Mesenchymal stem cell (in vitro differentiated cells and primary cell): ENCODE results near the gene TTC8.
A peak's percentile ranks its signal among the peaks of the same experiment; 100 is the strongest.

Experiments
- DNase-seq: peaks from one replicate; pipeline ENCODE4 v3.0.0-alpha.2; 2013
- H2AFZ ChIP-seq: one replicate; pipeline ENCODE4 v1.6.1; 2013; ENCODE audit warnings: low read depth, mild to moderate bottlenecking, control low read depth, inconsistent platforms, low read length, moderate library complexity
- H2AK5ac ChIP-seq: 2 replicates; pipeline ENCODE4 v1.6.1; 2013; ENCODE audit warnings: low read length, moderate library complexity, mild to moderate bottlenecking, inconsistent platforms; ENCODE audit not compliant: severe bottlenecking
- H2BK120ac ChIP-seq: one replicate; pipeline ENCODE4 v1.6.1; 2013; ENCODE audit warnings: low read depth, mild to moderate bottlenecking, inconsistent platforms, low read length, moderate library complexity
- H2BK12ac ChIP-seq, 2 experiments: one replicate each; pipeline ENCODE4 v1.6.1; 2013; ENCODE audit warnings: inconsistent platforms in 2 of 2, low read length in 2 of 2, mild to moderate bottlenecking in 2 of 2, moderate library complexity in 2 of 2, control low read depth in 1 of 2
- H2BK15ac ChIP-seq: one replicate; pipeline ENCODE4 v1.6.1; 2013; ENCODE audit warnings: mild to moderate bottlenecking, low read depth, inconsistent platforms; ENCODE audit not compliant: poor library complexity, severe bottlenecking
- H2BK5ac ChIP-seq: 2 replicates; pipeline ENCODE4 v1.6.1; 2013; ENCODE audit warnings: low read depth, mild to moderate bottlenecking, low read length, control low read depth, inconsistent platforms; ENCODE audit not compliant: poor library complexity, severe bottlenecking
- H3K14ac ChIP-seq, 2 experiments: one replicate each; pipeline ENCODE4 v1.6.1; 2013; ENCODE audit warnings: inconsistent platforms in 2 of 2, low read length in 2 of 2, control low read depth in 1 of 2, mild to moderate bottlenecking in 1 of 2, moderate library complexity in 1 of 2
- H3K18ac ChIP-seq, 2 experiments: one replicate each; pipeline ENCODE4 v1.6.1; 2013; ENCODE audit warnings: inconsistent platforms in 2 of 2, low read length in 2 of 2, control low read depth in 1 of 2, low read depth in 1 of 2, mild to moderate bottlenecking in 1 of 2
- H3K23ac ChIP-seq, 2 experiments: one replicate each; pipeline ENCODE4 v1.6.1; 2013; ENCODE audit warnings: inconsistent platforms in 2 of 2, low read length in 2 of 2, mild to moderate bottlenecking in 2 of 2, moderate library complexity in 2 of 2, control low read depth in 1 of 2
- H3K27ac ChIP-seq: 2 replicates; pipeline ENCODE4 v1.5.1; 2013; ENCODE audit warnings: mild to moderate bottlenecking, moderate library complexity, low read length, control low read depth, inconsistent platforms; ENCODE audit not compliant: poor library complexity, severe bottlenecking
- H3K27me3 ChIP-seq, 2 experiments: 2 replicates each; pipeline versions ENCODE4 v1.6.1 to v1.7.0; 2013; ENCODE audit warnings: low read length in 2 of 2, mild to moderate bottlenecking in 2 of 2, moderate library complexity in 2 of 2, control low read depth in 1 of 2, inconsistent platforms in 1 of 2; ENCODE audit not compliant: control insufficient read depth in 1 of 2, insufficient read depth in 1 of 2
- H3K36me3 ChIP-seq, 2 experiments: 2 replicates each; pipeline versions ENCODE4 v1.6.1 to v1.7.0; 2013; ENCODE audit warnings: low read length in 2 of 2, control low read depth in 1 of 2, inconsistent platforms in 1 of 2, low read depth in 1 of 2, mild to moderate bottlenecking in 1 of 2; ENCODE audit not compliant: insufficient read depth in 2 of 2, control insufficient read depth in 1 of 2
- H3K4ac ChIP-seq, 2 experiments: one replicate each; pipeline ENCODE4 v1.6.1; 2013; ENCODE audit warnings: inconsistent platforms in 2 of 2, low read length in 2 of 2, mild to moderate bottlenecking in 2 of 2, moderate library complexity in 2 of 2, control low read depth in 1 of 2, low read depth in 1 of 2
- H3K4me1 ChIP-seq: 2 replicates; pipeline ENCODE4 v1.6.1; 2013; ENCODE audit warnings: low read depth, low read length, control low read depth; ENCODE audit not compliant: control insufficient read depth, insufficient read depth
- H3K4me2 ChIP-seq: 2 replicates; pipeline ENCODE4 v1.6.1; 2013; ENCODE audit warnings: low read length, mild to moderate bottlenecking, inconsistent platforms; ENCODE audit not compliant: poor library complexity, severe bottlenecking
- H3K4me3 ChIP-seq, 2 experiments: 2 replicates each; pipeline versions ENCODE4 v1.5.1 to v1.7.0; 2013; ENCODE audit warnings: low read length in 2 of 2, mild to moderate bottlenecking in 2 of 2, control low read depth in 1 of 2, low read depth in 1 of 2; ENCODE audit not compliant: insufficient read depth in 1 of 2
- H3K79me1 ChIP-seq: replicated peaks from 2 replicates; pipeline ENCODE4 v1.6.1; 2013; ENCODE audit warnings: mild to moderate bottlenecking, control low read depth, low read length, inconsistent platforms; ENCODE audit not compliant: poor library complexity, severe bottlenecking
- H3K9ac ChIP-seq: 2 replicates; pipeline ENCODE4 v1.7.0; 2013; ENCODE audit warnings: mild to moderate bottlenecking, low read length, moderate library complexity
- H3K9me3 ChIP-seq: 2 replicates; pipeline ENCODE4 v1.7.0; 2013; ENCODE audit warnings: mild to moderate bottlenecking, low read length; ENCODE audit not compliant: control insufficient read depth
- H4K8ac ChIP-seq: one replicate; pipeline ENCODE4 v1.6.1; 2013; ENCODE audit warnings: inconsistent platforms, mild to moderate bottlenecking, low read length, moderate library complexity
- H4K91ac ChIP-seq: one replicate; pipeline ENCODE4 v1.6.1; 2013; ENCODE audit warnings: mild to moderate bottlenecking, low read length, inconsistent platforms
- WGBS: methylation state at CpG from one replicate; pipeline ENCODE4 v1.1.7; 2013; ENCODE audit warnings: mixed read lengths; 5-methylcytosine and 5-hydroxymethylcytosine counted together

The TTC8 gene

GRCh38 chr14:88792473-88793258 is 31.8 kb upstream of the TTC8 start, which contains the start of gene EML5:
Gene EML5 (minus strand): TSS chr14:88792953. CDS start chr14:88792503, 450 bp downstream.
- Histone ChIP-seq H2AFZ (peak within 1 kb of the TSS; percentile 84), H3K9me3 (no peaks in the 10 kb centered on the region), H2BK15ac (no peak within 1 kb of the TSS), H3K27me3 (peaks cover 15 to 41% of the 10 kb centered on the region in 2 experiments), H3K18ac (peak within 1 kb of the TSS in 1 of 2 experiments; percentile 42), H3K79me1 (no peaks in the 10 kb centered on the region), H3K4ac (no peak within 1 kb of the TSS), H3K14ac (no peak within 1 kb of the TSS), H2BK5ac (no peak within 1 kb of the TSS), H4K8ac (no peak within 1 kb of the TSS), H3K23ac (peak within 1 kb of the TSS in 1 of 2 experiments; percentile 41), H3K4me1 (peaks cover 9% of the 10 kb centered on the region), H3K4me2 (peak within 1 kb of the TSS; percentile 89), H2AK5ac (no peak within 1 kb of the TSS), H3K36me3 (no peaks in the 10 kb centered on the region), H3K27ac (no peak within 1 kb of the TSS), H3K9ac (peak within 1 kb of the TSS; percentile 67), H4K91ac (no peak within 1 kb of the TSS), H2BK120ac (no peak within 1 kb of the TSS), H3K4me3 (peak within 1 kb of the TSS; percentile 56 to 81), H2BK12ac (no peak within 1 kb of the TSS)
- under 1% methylated on average over 74 of the region's 111 CpGs for WGBS
- DNase-seq, result peak; percentile 54

GRCh38 chr14:88793259-88793625 is 31.2 kb upstream of the TTC8 start:
- 74% methylated on average over 13 of the region's 13 CpGs for WGBS
- no peak overlapping the region for H2BK120ac ChIP-seq
- H3K36me3 ChIP-seq, result no peaks in the 10 kb centered on the region

GRCh38 chr14:88798156-88798555 is 26.3 kb upstream of the TTC8 start:
- no peak overlapping the region for H2BK5ac ChIP-seq
- peaks cover 2 to 8% of the 10 kb centered on the region in 2 experiments for H3K27me3 ChIP-seq
- no peak overlapping the region for H2AK5ac ChIP-seq
- no peak overlapping the region for H3K27ac ChIP-seq
- H4K91ac ChIP-seq, result no peak overlapping the region
- DNase-seq, result no peak
- H3K79me1 ChIP-seq, result no peaks in the 10 kb centered on the region
- H2BK15ac ChIP-seq, result no peak overlapping the region
- no peaks in the 10 kb centered on the region for H3K36me3 ChIP-seq
- H3K23ac ChIP-seq, result no peak overlapping the region
- no peak overlapping the region for H3K4me3 ChIP-seq
- no peak overlapping the region for H4K8ac ChIP-seq
- H3K9ac ChIP-seq, result no peak overlapping the region
- no peak overlapping the region for H2BK12ac ChIP-seq
- H3K4me2 ChIP-seq, result no peak overlapping the region
- no peak overlapping the region for H3K4ac ChIP-seq
- peaks cover 2% of the 10 kb centered on the region for H3K4me1 ChIP-seq
- no peaks in the 10 kb centered on the region for H3K9me3 ChIP-seq
- no peak overlapping the region for H3K14ac ChIP-seq
- 69% methylated on average over 4 of the region's 4 CpGs for WGBS
- H3K18ac ChIP-seq, result no peak overlapping the region
- no peak overlapping the region for H2AFZ ChIP-seq
- no peak overlapping the region for H2BK120ac ChIP-seq

More at GRCh38 chr14:88793259-88793625, 31.2 kb upstream of the TTC8 start:
- Histone ChIP-seq H3K4ac (no peak overlapping the region), H3K9ac (peak overlapping the region; percentile 67), H4K91ac (no peak overlapping the region), H3K23ac (no peak overlapping the region), H3K79me1 (no peaks in the 10 kb centered on the region), H2BK15ac (no peak overlapping the region), H3K4me1 (peaks cover 9% of the 10 kb centered on the region), H3K4me2 (peak overlapping the region; percentile 89), H2BK12ac (no peak overlapping the region), H2BK5ac (no peak overlapping the region), H3K9me3 (no peaks in the 10 kb centered on the region), H3K27ac (no peak overlapping the region), H3K18ac (no peak overlapping the region), H3K14ac (no peak overlapping the region), H3K4me3 (peak overlapping the region; percentile 56 to 81), H3K27me3 (peaks cover 15 to 35% of the 10 kb centered on the region in 2 experiments), H2AK5ac (no peak overlapping the region), H4K8ac (no peak overlapping the region), H2AFZ (peak overlapping the region; percentile 84)
- no peak for DNase-seq

DNA sequence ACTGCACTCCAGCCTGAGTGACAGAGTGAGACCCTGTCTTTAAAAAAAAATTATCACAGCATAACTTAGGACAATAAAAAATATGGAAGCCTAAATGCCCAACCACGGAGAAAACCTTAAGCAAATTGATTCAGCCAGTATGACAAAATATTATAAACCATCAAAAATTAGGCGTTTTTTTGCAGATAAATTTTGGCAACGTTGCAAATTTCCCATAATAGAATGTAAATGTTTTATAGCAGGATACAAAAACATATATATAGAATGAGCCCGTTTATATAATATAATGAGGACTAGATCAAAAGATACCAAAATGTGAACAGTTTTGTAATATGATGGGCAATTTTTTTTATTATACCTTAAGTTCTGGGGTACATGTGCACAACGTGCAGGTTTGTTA is 24.9 kb upstream of the TTC8 start:
- Histone ChIP-seq H4K8ac (no peak overlapping the region), H3K9ac (no peak overlapping the region), H3K4me1 (no peaks in the 10 kb centered on the region), H3K4me2 (no peak overlapping the region), H2BK5ac (no peak overlapping the region), H3K14ac (no peak overlapping the region), H2AK5ac (no peak overlapping the region), H3K4ac (no peak overlapping the region), H3K36me3 (no peaks in the 10 kb centered on the region), H3K27ac (no peak overlapping the region), H3K18ac (no peak overlapping the region), H2AFZ (no peak overlapping the region), H3K23ac (no peak overlapping the region), H2BK15ac (no peak overlapping the region), H3K4me3 (no peak overlapping the region), H3K27me3 (peaks cover 0 to 4% of the 10 kb centered on the region in 2 experiments), H2BK120ac (no peak overlapping the region), H3K9me3 (no peaks in the 10 kb centered on the region), H3K79me1 (no peaks in the 10 kb centered on the region), H2BK12ac (no peak overlapping the region), H4K91ac (no peak overlapping the region)
- DNase-seq, result no peak
- WGBS, result 20% methylated on average over 1 of the region's 5 CpGs
